ENCODE measurements around the gene LPA. TPM values are rescaled to one million over a fixed set of nuclear protein-coding genes. Genes with fewer than 3 reads are reported as not detected.

Gene LPA
- total RNA-seq, 1 experiment from 2014 or later, result 0.61 TPM

- no peak for TF ChIP-seq ZMAT4 (CRISPR knock-in tag; IDR thresholded peaks at IDR 0.05)
- TF ChIP-seq GTF2I (CRISPR knock-in tag; conservative IDR thresholded peaks at IDR 0.05), result no peak
- no peak for TF ChIP-seq RORB (CRISPR knock-in tag; IDR thresholded peaks at IDR 0.05)
- TF ChIP-seq FOXP1 (CRISPR knock-in tag; IDR thresholded peaks at IDR 0.05; ENCODE audit: borderline replicate concordance), result no peak
- TF ChIP-seq STAT6 (CRISPR knock-in tag; conservative IDR thresholded peaks at IDR 0.05; ENCODE audit: low read depth), result no peak
- no peak for TF ChIP-seq FOXP4 (CRISPR knock-in tag; IDR thresholded peaks at IDR 0.05)
- TF ChIP-seq E2F5 (CRISPR knock-in tag; IDR thresholded peaks at IDR 0.05), result no peak
- TF ChIP-seq ZBTB43 (CRISPR knock-in tag; IDR thresholded peaks at IDR 0.05), result no peak
Measured at GRCh38 chr6:160509610-160510009, 154.5 kb downstream of the LPA start (continued).

GRCh38 chr6:160508599-160508998 lies 155.5 kb downstream of the LPA start:
- DNase-seq (ENCODE audit: low spot score) (no peak), ATAC-seq (no peak)
- Mint-ChIP-seq H3K4me1 (peaks cover 3% of the 10 kb centered on the region; the same call in 1 of the 2 replicates), H3K27me3 (ENCODE audit: low read depth) (no peaks in the 10 kb centered on the region; the same call in 1 of the 2 replicates), H3K4me3 (no peak overlapping the region), H3K36me3 (peaks cover 12% of the 10 kb centered on the region), H3K27ac (no peak overlapping the region), H3K9me3 (peaks cover 28% of the 10 kb centered on the region)
- POLR2A ChIA-PET, result no interaction called here
- CTCF ChIA-PET, result no interaction called here
- TF ChIP-seq RORB (CRISPR knock-in tag; IDR thresholded peaks at IDR 0.05), result no peak

- Mint-ChIP-seq H3K4me1 (peaks cover 3% of the 10 kb centered on the region; the same call in 1 of the 2 replicates), H3K9me3 (peaks cover 32% of the 10 kb centered on the region), H3K4me3 (no peak overlapping the region), H3K36me3 (peaks cover 16% of the 10 kb centered on the region), H3K27ac (no peak overlapping the region), H3K27me3 (ENCODE audit: low read depth) (no peaks in the 10 kb centered on the region; the same call in 1 of the 2 replicates)
- no peak for TF ChIP-seq E2F4 (CRISPR knock-in tag; IDR thresholded peaks at IDR 0.05; ENCODE audit: borderline replicate concordance, low read depth)
- TF ChIP-seq GABPB1 (CRISPR knock-in tag; IDR thresholded peaks at IDR 0.05), result peak; percentile 88
- DNase-seq (ENCODE audit: low spot score), result no peak
- no peak for ATAC-seq
- CTCF ChIA-PET, result interaction anchor here (1.3 kb wide), 1 partner anchor 26 kb away, joined by 3 read pairs; no protein-coding TSS in a partner anchor
- POLR2A ChIA-PET, result no interaction called here
Measured at GRCh38 chr6:160507420-160507819, 156.7 kb downstream of the LPA start.

GRCh38 chr6:160505970-160506369 lies 158.1 kb downstream of the LPA start:
- DNase-seq (ENCODE audit: low spot score) (no peak), ATAC-seq (no peak)
- H3K27me3 Mint-ChIP-seq (ENCODE audit: low read depth), result no peaks in the 10 kb centered on the region; the same call in 1 of the 2 replicates
- H3K9me3 Mint-ChIP-seq, result peaks cover 36% of the 10 kb centered on the region
- ChIA-PET POLR2A (no interaction called here), CTCF (interaction anchor here (1.4 kb wide), 1 partner anchor 14 kb away, joined by 9 read pairs; no protein-coding TSS in a partner anchor)
- H3K4me3 Mint-ChIP-seq, result no peak overlapping the region
- peaks cover 3% of the 10 kb centered on the region; the same call in 1 of the 2 replicates for H3K4me1 Mint-ChIP-seq
- peaks cover 16% of the 10 kb centered on the region for H3K36me3 Mint-ChIP-seq
- no peak overlapping the region for H3K27ac Mint-ChIP-seq
- TF ChIP-seq ZMAT4 (CRISPR knock-in tag; IDR thresholded peaks at IDR 0.05), result no peak
- TF ChIP-seq MYBL2 (CRISPR knock-in tag; IDR thresholded peaks at IDR 0.05), result no peak
- no peak for TF ChIP-seq E2F1 (CRISPR knock-in tag; IDR thresholded peaks at IDR 0.05)
- TF ChIP-seq AFF4 (CRISPR knock-in tag; IDR thresholded peaks at IDR 0.05; ENCODE audit: borderline replicate concordance), result no peak
